ENCODE measurements around the gene SPEN.

DNA sequence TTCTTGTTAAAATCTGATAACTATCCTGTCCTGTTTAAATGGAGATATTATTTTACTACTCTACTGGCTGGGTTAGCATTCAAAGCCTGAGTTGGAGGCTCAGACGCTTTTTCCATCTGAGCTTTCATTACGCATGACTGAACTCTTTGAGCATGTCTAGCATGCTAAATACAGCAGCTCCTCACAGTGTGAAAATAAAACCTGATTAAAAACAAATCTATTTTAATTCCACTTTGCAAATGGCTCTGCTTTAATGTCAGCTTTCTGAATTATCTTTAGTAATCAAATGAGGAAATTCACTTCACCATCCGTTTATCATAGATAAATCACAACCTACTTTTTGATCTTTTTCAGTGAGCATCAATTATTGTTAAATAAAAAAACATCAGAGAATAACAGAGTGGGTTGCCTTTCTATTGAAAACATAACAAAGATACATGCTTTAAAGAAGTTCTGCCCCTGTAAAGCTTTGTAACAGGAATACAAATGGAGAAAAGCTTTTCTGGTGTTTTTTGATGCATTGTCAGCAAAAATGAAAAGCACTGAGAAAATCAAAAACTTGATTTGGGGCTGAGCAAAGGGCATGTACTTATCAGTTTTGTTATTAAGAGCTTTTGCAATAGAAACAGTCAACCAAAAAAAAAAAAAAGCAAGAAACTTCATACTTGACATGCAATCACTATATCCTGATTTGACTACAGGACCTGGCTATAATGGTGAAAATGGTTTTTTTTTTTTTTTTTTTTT lies 3.5 kb upstream of the SPEN start:
- TF ChIP-seq, protein P1, sequence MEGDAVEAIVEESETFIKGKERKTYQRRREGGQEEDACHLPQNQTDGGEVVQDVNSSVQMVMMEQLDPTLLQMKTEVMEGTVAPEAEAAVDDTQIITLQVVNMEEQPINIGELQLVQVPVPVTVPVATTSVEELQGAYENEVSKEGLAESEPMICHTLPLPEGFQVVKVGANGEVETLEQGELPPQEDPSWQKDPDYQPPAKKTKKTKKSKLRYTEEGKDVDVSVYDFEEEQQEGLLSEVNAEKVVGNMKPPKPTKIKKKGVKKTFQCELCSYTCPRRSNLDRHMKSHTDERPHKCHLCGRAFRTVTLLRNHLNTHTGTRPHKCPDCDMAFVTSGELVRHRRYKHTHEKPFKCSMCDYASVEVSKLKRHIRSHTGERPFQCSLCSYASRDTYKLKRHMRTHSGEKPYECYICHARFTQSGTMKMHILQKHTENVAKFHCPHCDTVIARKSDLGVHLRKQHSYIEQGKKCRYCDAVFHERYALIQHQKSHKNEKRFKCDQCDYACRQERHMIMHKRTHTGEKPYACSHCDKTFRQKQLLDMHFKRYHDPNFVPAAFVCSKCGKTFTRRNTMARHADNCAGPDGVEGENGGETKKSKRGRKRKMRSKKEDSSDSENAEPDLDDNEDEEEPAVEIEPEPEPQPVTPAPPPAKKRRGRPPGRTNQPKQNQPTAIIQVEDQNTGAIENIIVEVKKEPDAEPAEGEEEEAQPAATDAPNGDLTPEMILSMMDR (IDR thresholded peaks at IDR 0.05): no peak
- TF ChIP-seq, protein P2, sequence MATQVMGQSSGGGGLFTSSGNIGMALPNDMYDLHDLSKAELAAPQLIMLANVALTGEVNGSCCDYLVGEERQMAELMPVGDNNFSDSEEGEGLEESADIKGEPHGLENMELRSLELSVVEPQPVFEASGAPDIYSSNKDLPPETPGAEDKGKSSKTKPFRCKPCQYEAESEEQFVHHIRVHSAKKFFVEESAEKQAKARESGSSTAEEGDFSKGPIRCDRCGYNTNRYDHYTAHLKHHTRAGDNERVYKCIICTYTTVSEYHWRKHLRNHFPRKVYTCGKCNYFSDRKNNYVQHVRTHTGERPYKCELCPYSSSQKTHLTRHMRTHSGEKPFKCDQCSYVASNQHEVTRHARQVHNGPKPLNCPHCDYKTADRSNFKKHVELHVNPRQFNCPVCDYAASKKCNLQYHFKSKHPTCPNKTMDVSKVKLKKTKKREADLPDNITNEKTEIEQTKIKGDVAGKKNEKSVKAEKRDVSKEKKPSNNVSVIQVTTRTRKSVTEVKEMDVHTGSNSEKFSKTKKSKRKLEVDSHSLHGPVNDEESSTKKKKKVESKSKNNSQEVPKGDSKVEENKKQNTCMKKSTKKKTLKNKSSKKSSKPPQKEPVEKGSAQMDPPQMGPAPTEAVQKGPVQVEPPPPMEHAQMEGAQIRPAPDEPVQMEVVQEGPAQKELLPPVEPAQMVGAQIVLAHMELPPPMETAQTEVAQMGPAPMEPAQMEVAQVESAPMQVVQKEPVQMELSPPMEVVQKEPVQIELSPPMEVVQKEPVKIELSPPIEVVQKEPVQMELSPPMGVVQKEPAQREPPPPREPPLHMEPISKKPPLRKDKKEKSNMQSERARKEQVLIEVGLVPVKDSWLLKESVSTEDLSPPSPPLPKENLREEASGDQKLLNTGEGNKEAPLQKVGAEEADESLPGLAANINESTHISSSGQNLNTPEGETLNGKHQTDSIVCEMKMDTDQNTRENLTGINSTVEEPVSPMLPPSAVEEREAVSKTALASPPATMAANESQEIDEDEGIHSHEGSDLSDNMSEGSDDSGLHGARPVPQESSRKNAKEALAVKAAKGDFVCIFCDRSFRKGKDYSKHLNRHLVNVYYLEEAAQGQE (IDR thresholded peaks at IDR 0.05; ENCODE audit: insufficient read depth in 1 of 2, low read depth in 2 of 2, low read length in 1 of 2): no peak

Data from Panc1 (cell line).